Mesenchymal stem cell (in vitro differentiated cells and primary cell): ENCODE data around the gene DTNBP1.

Source experiments
- DNase-seq: peaks from one replicate; pipeline ENCODE4 v3.0.0-alpha.2; 2013
- H2AFZ ChIP-seq: one replicate; pipeline ENCODE4 v1.6.1; 2013; ENCODE audit warnings: low read depth, mild to moderate bottlenecking, control low read depth, inconsistent platforms, low read length, moderate library complexity
- H2AK5ac ChIP-seq: 2 replicates; pipeline ENCODE4 v1.6.1; 2013; ENCODE audit warnings: low read length, moderate library complexity, mild to moderate bottlenecking, inconsistent platforms; ENCODE audit not compliant: severe bottlenecking
- H2BK120ac ChIP-seq: one replicate; pipeline ENCODE4 v1.6.1; 2013; ENCODE audit warnings: low read depth, mild to moderate bottlenecking, inconsistent platforms, low read length, moderate library complexity
- H2BK12ac ChIP-seq, 2 experiments: one replicate each; pipeline ENCODE4 v1.6.1; 2013; ENCODE audit warnings: inconsistent platforms in 2 of 2, low read length in 2 of 2, mild to moderate bottlenecking in 2 of 2, moderate library complexity in 2 of 2, control low read depth in 1 of 2
- H2BK15ac ChIP-seq: one replicate; pipeline ENCODE4 v1.6.1; 2013; ENCODE audit warnings: mild to moderate bottlenecking, low read depth, inconsistent platforms; ENCODE audit not compliant: poor library complexity, severe bottlenecking
- H2BK5ac ChIP-seq: 2 replicates; pipeline ENCODE4 v1.6.1; 2013; ENCODE audit warnings: low read depth, mild to moderate bottlenecking, low read length, control low read depth, inconsistent platforms; ENCODE audit not compliant: poor library complexity, severe bottlenecking
- H3K14ac ChIP-seq, 2 experiments: one replicate each; pipeline ENCODE4 v1.6.1; 2013; ENCODE audit warnings: inconsistent platforms in 2 of 2, low read length in 2 of 2, control low read depth in 1 of 2, mild to moderate bottlenecking in 1 of 2, moderate library complexity in 1 of 2
- H3K18ac ChIP-seq, 2 experiments: one replicate each; pipeline ENCODE4 v1.6.1; 2013; ENCODE audit warnings: inconsistent platforms in 2 of 2, low read length in 2 of 2, control low read depth in 1 of 2, low read depth in 1 of 2, mild to moderate bottlenecking in 1 of 2
- H3K23ac ChIP-seq, 2 experiments: one replicate each; pipeline ENCODE4 v1.6.1; 2013; ENCODE audit warnings: inconsistent platforms in 2 of 2, low read length in 2 of 2, mild to moderate bottlenecking in 2 of 2, moderate library complexity in 2 of 2, control low read depth in 1 of 2
- H3K27ac ChIP-seq: 2 replicates; pipeline ENCODE4 v1.5.1; 2013; ENCODE audit warnings: mild to moderate bottlenecking, moderate library complexity, low read length, control low read depth, inconsistent platforms; ENCODE audit not compliant: poor library complexity, severe bottlenecking
- H3K27me3 ChIP-seq, 2 experiments: 2 replicates each; pipeline versions ENCODE4 v1.6.1 to v1.7.0; 2013; ENCODE audit warnings: low read length in 2 of 2, mild to moderate bottlenecking in 2 of 2, moderate library complexity in 2 of 2, control low read depth in 1 of 2, inconsistent platforms in 1 of 2; ENCODE audit not compliant: control insufficient read depth in 1 of 2, insufficient read depth in 1 of 2
- H3K36me3 ChIP-seq, 2 experiments: 2 replicates each; pipeline versions ENCODE4 v1.6.1 to v1.7.0; 2013; ENCODE audit warnings: low read length in 2 of 2, control low read depth in 1 of 2, inconsistent platforms in 1 of 2, low read depth in 1 of 2, mild to moderate bottlenecking in 1 of 2; ENCODE audit not compliant: insufficient read depth in 2 of 2, control insufficient read depth in 1 of 2
- H3K4ac ChIP-seq, 2 experiments: one replicate each; pipeline ENCODE4 v1.6.1; 2013; ENCODE audit warnings: inconsistent platforms in 2 of 2, low read length in 2 of 2, mild to moderate bottlenecking in 2 of 2, moderate library complexity in 2 of 2, control low read depth in 1 of 2, low read depth in 1 of 2
- H3K4me1 ChIP-seq: 2 replicates; pipeline ENCODE4 v1.6.1; 2013; ENCODE audit warnings: low read depth, low read length, control low read depth; ENCODE audit not compliant: control insufficient read depth, insufficient read depth
- H3K4me2 ChIP-seq: 2 replicates; pipeline ENCODE4 v1.6.1; 2013; ENCODE audit warnings: low read length, mild to moderate bottlenecking, inconsistent platforms; ENCODE audit not compliant: poor library complexity, severe bottlenecking
- H3K4me3 ChIP-seq, 2 experiments: 2 replicates each; pipeline versions ENCODE4 v1.5.1 to v1.7.0; 2013; ENCODE audit warnings: low read length in 2 of 2, mild to moderate bottlenecking in 2 of 2, control low read depth in 1 of 2, low read depth in 1 of 2; ENCODE audit not compliant: insufficient read depth in 1 of 2
- H3K79me1 ChIP-seq: replicated peaks from 2 replicates; pipeline ENCODE4 v1.6.1; 2013; ENCODE audit warnings: mild to moderate bottlenecking, control low read depth, low read length, inconsistent platforms; ENCODE audit not compliant: poor library complexity, severe bottlenecking
- H3K9ac ChIP-seq: 2 replicates; pipeline ENCODE4 v1.7.0; 2013; ENCODE audit warnings: mild to moderate bottlenecking, low read length, moderate library complexity
- H3K9me3 ChIP-seq: 2 replicates; pipeline ENCODE4 v1.7.0; 2013; ENCODE audit warnings: mild to moderate bottlenecking, low read length; ENCODE audit not compliant: control insufficient read depth
- H4K8ac ChIP-seq: one replicate; pipeline ENCODE4 v1.6.1; 2013; ENCODE audit warnings: inconsistent platforms, mild to moderate bottlenecking, low read length, moderate library complexity
- H4K91ac ChIP-seq: one replicate; pipeline ENCODE4 v1.6.1; 2013; ENCODE audit warnings: mild to moderate bottlenecking, low read length, inconsistent platforms
- WGBS: methylation state at CpG from one replicate; pipeline ENCODE4 v1.1.7; 2013; ENCODE audit warnings: mixed read lengths; 5-methylcytosine and 5-hydroxymethylcytosine counted together

DTNBP1 gene

GRCh38 chr6:15513131-15513771 lies 149.6 kb downstream of the DTNBP1 start:
- no peak overlapping the region for H3K4me3 ChIP-seq
- no peaks in the 10 kb centered on the region for H3K27me3 ChIP-seq
- H2AFZ ChIP-seq: no peak overlapping the region
- no peak overlapping the region for H3K4me2 ChIP-seq
- H3K23ac ChIP-seq: no peak overlapping the region
- no peak overlapping the region for H2BK12ac ChIP-seq
- 94% methylated on average over 34 of the region's 34 CpGs for WGBS
- H3K27ac ChIP-seq: no peak overlapping the region
- H3K4me1 ChIP-seq: peaks cover 28% of the 10 kb centered on the region
- no peak overlapping the region for H3K4ac ChIP-seq
- no peak overlapping the region for H2BK120ac ChIP-seq
- H3K79me1 ChIP-seq: peaks cover 41% of the 10 kb centered on the region
- no peak overlapping the region for H3K9ac ChIP-seq
- H3K36me3 ChIP-seq: peaks cover 74 to 96% of the 10 kb centered on the region in 2 experiments
- H2AK5ac ChIP-seq: no peak overlapping the region
- H3K9me3 ChIP-seq: no peaks in the 10 kb centered on the region
- H3K18ac ChIP-seq: no peak overlapping the region
- H2BK5ac ChIP-seq: no peak overlapping the region
- H2BK15ac ChIP-seq: no peak overlapping the region
- peak overlapping the region; percentile 40 for H4K91ac ChIP-seq
- no peak overlapping the region for H3K14ac ChIP-seq
- H4K8ac ChIP-seq: no peak overlapping the region
- DNase-seq: no peak

DNA sequence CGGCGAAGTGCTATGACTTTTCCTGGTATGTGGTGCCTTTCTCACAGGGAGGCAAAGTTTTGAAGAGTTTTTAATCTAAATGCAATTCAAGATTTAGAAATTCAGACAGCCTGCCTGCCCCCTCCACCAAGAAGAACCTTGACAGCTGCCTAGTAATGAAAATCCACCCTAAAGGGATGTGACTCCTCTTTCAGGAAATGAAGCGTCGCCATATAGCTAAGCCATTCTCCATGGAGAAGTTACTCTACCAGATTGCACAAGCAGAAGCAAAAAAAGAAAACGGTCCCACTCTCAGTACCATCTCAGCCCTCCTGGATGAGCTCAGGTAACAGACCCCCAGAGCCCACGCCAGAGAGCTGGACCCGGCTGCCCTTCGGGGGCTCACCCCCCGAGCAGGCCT lies 150.1 kb downstream of the DTNBP1 start:
- H3K4me2 ChIP-seq: no peak overlapping the region
- no peak overlapping the region for H2BK12ac ChIP-seq
- H4K8ac ChIP-seq: no peak overlapping the region
- H3K9me3 ChIP-seq: no peaks in the 10 kb centered on the region
- H2AK5ac ChIP-seq: no peak overlapping the region
- H3K79me1 ChIP-seq: peaks cover 43% of the 10 kb centered on the region
- DNase-seq: no peak
- H3K4me1 ChIP-seq: peaks cover 24% of the 10 kb centered on the region
- H2BK5ac ChIP-seq: no peak overlapping the region
- H3K27ac ChIP-seq: no peak overlapping the region
- no peak overlapping the region for H2BK15ac ChIP-seq
- 97% methylated on average over 9 of the region's 9 CpGs for WGBS
- no peak overlapping the region for H3K4ac ChIP-seq
- no peak overlapping the region for H3K14ac ChIP-seq
- H3K18ac ChIP-seq: no peak overlapping the region
- H2BK120ac ChIP-seq: no peak overlapping the region
- no peak overlapping the region for H3K4me3 ChIP-seq
- peak overlapping the region; percentile 40 for H4K91ac ChIP-seq
- H2AFZ ChIP-seq: no peak overlapping the region
- H3K23ac ChIP-seq: no peak overlapping the region
- H3K36me3 ChIP-seq: peaks cover 73 to 95% of the 10 kb centered on the region in 2 experiments
- H3K9ac ChIP-seq: no peak overlapping the region
- no peaks in the 10 kb centered on the region for H3K27me3 ChIP-seq

DNA sequence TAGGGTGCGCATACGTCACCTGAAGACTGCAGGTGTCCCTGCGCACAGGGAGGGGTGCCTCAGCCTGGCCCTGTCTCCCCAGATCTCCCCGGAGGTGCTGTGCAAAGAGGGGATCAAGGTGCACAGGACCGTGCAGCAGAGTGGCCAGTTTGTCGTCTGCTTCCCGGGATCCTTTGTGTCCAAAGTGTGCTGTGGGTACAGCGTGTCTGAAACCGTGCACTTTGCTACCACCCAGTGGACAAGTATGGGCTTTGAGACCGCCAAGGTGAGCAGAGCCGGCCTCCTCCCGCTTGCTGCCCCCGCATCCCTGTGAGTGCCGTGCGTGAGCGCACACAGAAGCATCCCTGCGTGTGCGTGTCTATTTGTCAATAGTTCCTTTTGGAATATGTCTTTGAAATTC lies 150.7 kb downstream of the DTNBP1 start:
- no peak overlapping the region for H2BK120ac ChIP-seq
- no peak overlapping the region for H2BK12ac ChIP-seq
- no peak overlapping the region for H3K9ac ChIP-seq
- H2AK5ac ChIP-seq: no peak overlapping the region
- peaks cover 46% of the 10 kb centered on the region for H3K79me1 ChIP-seq
- H3K36me3 ChIP-seq: peaks cover 69 to 95% of the 10 kb centered on the region in 2 experiments
- H2BK15ac ChIP-seq: no peak overlapping the region
- no peak overlapping the region for H2AFZ ChIP-seq
- H3K4me2 ChIP-seq: no peak overlapping the region
- H3K14ac ChIP-seq: no peak overlapping the region
- no peaks in the 10 kb centered on the region for H3K27me3 ChIP-seq
- no peak overlapping the region for H3K4me3 ChIP-seq
- no peak overlapping the region for H3K4ac ChIP-seq
- no peak overlapping the region for H3K18ac ChIP-seq
- WGBS: 96% methylated on average over 18 of the region's 18 CpGs
- no peak overlapping the region for H4K8ac ChIP-seq
- H3K27ac ChIP-seq: no peak overlapping the region
- no peaks in the 10 kb centered on the region for H3K9me3 ChIP-seq
- no peak overlapping the region for H2BK5ac ChIP-seq
- peaks cover 20% of the 10 kb centered on the region for H3K4me1 ChIP-seq
- H3K23ac ChIP-seq: no peak overlapping the region
- H4K91ac ChIP-seq: no peak overlapping the region
- DNase-seq: no peak

- Histone ChIP-seq H2AFZ (no peak overlapping the region), H3K4me1 (peaks cover 18% of the 10 kb centered on the region), H3K18ac (no peak overlapping the region), H3K27me3 (no peaks in the 10 kb centered on the region), H3K27ac (no peak overlapping the region), H3K23ac (no peak overlapping the region), H2BK120ac (no peak overlapping the region), H3K4ac (no peak overlapping the region), H3K36me3 (peaks cover 66 to 95% of the 10 kb centered on the region in 2 experiments), H3K9ac (no peak overlapping the region), H4K8ac (no peak overlapping the region), H3K4me2 (no peak overlapping the region), H3K14ac (no peak overlapping the region), H2BK5ac (no peak overlapping the region), H2BK15ac (no peak overlapping the region), H3K9me3 (no peaks in the 10 kb centered on the region), H3K4me3 (no peak overlapping the region), H4K91ac (peak overlapping the region; percentile 22), H2BK12ac (no peak overlapping the region), H2AK5ac (no peak overlapping the region), H3K79me1 (peaks cover 45% of the 10 kb centered on the region)
- WGBS: 98% methylated on average over 13 of the region's 14 CpGs
- no peak for DNase-seq
Measured at GRCh38 chr6:15511248-15512125, 151.3 kb downstream of the DTNBP1 start.
